ENCODE data around the gene SLC12A8. TPM values are rescaled to one million over a fixed set of nuclear protein-coding genes. Genes with fewer than 3 reads are reported as not detected.

Gene SLC12A8
- total RNA-seq, 1 donor from 2014 or later: 7.7 TPM

DNA sequence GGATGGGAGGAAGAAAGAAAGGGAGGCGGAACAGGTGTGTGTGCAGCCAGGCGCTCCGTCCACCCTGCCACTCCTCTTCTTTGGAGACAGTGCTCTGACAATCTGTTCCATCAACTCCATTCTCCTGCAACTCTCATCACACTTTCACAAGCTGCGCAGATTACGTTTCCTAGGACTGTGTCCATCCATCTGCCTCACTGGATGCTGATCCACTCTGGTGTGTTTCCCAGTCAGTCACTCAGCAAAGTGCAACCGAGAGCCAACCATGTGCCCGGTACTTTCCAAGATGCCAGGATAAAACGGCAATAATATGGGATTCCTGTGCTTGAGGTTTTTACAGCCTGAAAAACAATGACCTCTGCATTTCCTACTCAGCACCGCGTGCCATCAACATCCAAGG, 59.6 kb downstream of the SLC12A8 start:
- no peak for ATAC-seq

DNA sequence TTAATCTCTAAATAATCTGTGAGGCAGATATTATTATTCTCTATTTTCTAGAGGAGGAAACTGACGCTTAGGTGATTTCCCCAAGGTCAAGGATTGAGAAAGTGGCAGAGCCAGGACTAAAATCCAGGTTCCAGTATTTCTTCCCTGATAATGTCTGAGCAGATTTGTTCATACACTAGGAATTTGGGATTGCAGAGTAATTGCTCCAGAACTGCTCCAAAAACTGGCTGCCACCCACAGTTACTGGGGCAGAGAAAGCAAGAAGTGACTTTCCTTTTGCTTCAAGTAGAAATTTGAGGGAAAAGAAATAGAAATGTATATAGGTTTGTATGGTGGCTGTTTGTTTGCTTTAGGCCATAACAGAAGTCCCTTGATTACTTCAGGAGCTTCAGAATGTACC, 60.6 kb downstream of the SLC12A8 start:
- ATAC-seq: no peak

DNA sequence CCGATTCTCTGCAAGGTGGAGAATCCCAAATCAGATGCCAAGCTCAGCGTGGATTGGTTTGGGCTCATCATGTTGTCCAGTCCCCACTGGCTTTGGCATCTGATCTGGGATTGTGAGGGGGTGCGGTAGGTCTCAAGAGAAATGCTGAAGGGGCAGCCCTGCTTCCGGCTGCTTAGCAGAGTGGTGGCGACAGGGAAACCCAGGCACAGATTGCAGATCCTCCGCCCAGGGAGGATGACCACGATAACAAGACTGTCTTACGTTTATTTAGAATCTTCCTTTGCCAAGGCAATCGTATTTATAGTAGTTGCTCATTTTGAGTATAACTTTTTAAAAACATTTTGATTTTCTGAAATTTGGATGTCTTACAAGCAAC, 61.1 kb downstream of the SLC12A8 start:
- ATAC-seq: no peak

DNA sequence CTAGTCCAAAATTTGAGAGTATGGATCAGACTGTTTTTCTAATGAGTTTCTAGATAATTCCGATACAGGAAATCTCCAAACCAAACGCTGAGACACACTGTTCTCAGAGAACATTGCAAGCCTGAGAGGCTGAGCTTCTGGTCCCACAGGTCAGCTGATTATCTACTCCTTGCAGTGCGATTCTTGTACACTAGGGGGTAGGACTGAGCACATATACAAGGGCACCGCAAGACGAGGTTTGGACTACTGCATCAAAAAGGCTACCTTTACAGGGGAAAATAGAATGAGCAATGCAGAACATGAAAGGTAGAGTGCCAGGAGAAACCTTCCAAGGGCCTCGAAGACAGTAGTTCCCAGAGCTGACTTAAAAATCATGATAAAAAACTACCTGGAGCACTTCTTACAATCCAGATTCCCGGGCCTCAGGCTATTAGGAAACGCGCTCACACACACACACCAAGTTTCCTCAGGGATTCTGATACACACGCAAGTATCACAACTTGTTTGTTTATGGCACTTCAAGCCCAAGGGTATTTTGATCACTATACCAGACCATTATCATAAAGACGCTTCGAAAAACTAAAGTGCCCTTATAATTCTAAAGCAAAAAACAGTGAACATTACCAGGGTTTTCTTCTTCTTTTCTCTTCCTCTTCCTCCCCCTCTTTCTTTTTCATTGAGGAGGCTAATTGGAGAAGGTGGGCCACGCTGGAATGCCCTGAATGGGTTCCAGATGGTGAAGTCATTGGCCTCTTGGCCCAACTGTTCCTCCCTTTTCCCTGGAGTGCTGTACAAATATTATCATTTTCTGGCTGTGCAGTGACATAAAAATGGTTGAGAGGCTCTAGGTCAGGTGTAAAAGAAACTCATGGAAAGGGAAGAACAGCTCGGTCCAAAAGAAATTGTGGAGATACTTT, 61.8 kb downstream of the SLC12A8 start:
- ATAC-seq: peak; percentile 70

DNA sequence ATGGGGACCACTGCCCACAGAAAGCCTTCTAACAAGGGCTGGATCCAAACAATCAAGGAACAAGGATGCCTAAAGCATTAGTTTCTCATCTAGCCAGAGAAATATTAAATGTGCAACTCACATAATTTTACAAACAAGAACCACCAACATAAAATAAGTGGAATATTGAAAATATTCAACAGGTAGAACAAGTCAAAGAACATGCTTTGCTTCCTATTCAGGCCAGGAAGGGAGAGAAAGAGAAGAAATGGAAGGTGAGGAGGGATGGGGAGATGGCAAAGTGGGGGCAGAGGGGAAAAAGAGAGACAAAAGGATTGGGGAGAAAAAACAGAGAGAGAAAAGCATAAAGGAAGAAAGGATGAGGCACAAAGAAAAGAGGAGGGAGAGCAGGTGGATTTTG, 63.1 kb downstream of the SLC12A8 start:
- ATAC-seq: no peak

DNA sequence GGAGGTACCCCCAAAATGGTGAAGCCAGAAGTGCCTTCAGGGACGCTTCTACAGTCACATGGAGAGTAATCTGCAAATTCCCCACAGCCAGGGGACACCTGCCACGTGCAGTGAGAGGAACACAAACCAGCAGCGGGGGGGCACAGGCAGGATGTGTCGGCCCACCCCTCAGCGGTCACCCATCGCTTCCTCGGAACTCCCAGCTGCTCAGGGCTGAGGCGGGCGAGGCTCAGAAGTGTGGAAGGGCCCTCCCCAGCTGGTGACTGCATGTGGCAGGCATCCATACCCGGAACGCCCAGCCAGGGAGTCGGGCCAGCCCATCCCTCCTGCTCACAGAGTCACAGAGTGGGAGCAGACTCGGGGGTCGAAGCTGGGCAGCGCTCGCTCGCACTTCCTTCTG, 63.7 kb downstream of the SLC12A8 start:
- ATAC-seq: peak; percentile 79

DNA sequence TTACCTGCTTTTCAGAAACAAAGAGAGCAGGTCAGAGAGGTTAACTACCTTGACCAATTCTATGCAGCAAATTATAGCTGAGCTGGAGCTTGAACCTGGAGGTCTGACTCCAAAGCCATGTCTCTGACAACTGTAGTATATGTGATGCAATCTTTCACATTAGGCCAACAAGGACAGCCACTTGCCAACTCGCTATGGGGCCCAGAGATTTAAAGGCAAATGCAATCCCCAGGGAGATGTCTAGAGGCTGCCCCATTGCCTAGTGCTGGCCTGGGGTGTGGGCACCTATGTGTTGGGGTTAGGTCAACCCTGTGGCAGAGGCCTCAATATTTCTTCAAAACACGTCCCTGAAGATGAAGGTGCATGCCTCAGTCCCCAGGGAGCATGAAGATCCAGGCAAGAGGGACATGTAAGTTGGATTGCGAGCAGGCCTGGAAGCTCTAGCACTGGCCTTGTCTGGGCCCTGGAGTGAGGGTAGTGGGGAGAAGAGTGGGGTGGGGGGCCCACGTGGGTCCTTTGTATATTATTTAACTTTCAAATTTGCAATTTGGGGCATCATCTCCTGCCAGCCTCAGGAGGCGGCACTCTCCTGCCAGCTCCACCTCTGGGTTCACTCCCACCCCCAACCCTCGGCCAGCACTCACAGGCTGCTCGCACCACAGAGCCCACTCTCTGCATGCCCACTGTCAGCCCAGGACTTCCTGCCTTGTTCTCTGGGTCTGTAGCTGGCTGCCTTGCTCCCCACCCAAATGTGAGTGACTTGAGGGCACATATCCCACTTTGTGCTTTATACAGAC, 64.3 kb downstream of the SLC12A8 start:
- no peak for ATAC-seq

DNA sequence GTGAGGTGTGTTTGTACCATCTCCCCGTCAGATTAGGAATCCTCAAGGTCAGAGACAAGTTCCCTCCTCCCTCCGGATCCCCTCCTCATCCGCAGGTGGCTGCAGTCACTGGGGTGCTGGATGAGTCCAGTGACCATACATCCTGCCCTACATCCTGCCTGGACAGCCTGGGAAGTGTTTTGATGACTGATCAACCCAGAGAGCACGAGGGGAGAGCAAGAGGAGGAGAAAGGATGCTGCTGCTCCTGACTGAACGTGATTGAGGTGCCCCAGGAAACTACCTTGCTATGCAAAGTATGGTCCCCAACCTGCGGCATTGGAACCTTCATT, 65.1 kb downstream of the SLC12A8 start:
- ATAC-seq: no peak

DNA sequence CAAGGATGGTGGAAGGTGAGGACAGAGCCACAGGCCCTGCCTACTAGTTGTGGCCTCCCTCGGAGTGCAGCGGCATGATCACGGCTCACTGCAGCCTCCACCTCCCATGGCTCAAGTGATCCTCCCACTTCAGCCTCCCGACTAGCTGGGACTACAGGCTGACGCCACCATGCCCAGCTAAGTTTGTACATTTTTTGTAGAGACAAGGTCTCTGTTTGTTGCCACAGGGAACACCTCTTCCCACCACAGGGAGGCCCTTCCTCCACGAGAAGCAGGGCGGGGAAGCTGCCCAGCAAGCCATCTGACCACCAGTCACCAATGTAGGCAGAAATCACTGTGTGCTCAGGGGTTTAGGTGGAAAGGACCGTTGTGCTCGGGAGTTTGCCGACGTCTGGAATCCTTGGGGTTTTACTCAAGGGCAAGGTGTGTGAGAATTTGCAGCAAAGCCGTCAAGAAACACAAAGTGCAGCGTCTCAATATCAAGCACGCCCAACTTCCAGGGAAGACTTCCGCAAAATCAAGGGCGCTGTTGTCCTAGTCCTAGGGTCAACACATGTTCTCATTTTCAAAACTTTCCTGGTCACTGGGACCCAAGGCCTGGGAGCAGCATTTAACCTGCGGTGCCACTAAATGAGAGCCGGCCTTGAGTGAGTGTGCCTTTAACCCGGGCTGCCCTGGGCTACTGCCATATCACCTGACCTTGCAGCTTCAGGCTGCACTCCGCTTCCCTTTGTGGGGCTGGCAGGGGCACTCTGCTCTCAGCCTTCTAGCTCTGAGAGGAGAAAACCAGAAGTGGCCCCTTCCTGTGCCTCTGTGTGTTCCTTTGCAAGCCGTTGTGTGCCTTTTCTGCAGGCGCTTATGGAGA, 65.7 kb downstream of the SLC12A8 start:
- no peak for ATAC-seq

DNA sequence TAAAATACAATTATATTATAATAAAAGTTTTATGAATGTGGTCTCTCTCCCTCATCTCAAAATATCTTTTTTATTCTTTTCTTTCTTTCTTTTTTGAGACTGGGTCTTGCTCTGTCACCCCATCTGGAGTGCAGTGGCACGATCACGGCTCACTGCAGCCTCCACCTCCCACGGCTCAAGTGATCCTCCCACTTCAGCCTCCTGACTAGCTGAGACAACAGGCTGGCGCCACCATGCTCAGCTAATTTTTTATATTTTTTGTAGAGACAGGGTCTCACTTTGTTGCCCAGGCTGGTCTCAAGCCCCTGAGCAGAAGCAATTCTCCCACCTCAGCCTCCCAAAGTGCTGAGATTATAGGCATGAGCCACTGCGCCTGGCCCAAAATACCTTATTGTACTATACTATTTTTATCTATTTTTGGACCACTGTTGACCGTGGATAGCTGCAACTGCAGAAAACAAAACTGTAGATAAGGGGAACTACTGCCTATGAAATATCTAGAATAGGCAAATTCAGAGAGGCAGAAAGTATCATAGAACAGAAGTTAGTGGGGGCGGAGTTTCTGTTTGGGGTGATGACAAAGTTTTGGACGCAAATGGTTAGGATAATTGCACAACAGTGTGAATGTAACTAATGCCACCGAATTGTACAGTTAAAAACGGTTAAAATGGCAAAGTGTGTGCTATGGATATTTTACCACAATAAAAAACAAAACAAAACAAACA, 66.6 kb downstream of the SLC12A8 start:
- ATAC-seq: no peak

DNA sequence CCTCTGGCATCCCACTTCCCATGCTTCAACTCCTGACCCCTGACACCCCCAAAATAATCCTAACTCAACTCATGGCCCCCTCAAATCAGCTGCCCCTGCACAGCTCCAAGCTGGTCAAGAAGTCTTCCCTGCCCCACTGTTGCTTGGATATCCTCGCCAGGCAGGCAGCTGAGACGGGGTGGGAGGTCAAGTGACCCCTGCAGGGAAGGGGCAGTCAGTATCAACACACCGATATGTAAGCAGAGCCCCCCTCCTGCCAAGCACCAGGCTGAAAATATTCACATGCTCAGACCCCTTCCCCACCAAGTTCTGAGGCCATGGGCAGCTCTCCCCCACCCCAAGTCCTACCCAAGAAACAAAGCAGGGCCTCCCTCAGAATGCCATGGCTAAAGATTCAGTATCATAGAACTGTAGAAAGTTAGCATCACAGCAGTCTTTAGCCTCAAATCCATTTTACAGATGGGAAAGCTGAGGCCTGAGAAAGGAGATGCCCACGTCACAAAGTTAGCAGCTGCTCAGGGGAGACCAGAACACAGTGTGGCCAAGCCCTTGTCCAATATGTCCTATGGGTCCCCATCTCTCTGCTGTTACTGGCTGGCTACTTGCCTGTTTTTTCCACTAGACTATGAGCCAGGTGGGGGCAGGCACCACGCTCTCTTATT, 67.8 kb downstream of the SLC12A8 start:
- ATAC-seq: no peak

DNA sequence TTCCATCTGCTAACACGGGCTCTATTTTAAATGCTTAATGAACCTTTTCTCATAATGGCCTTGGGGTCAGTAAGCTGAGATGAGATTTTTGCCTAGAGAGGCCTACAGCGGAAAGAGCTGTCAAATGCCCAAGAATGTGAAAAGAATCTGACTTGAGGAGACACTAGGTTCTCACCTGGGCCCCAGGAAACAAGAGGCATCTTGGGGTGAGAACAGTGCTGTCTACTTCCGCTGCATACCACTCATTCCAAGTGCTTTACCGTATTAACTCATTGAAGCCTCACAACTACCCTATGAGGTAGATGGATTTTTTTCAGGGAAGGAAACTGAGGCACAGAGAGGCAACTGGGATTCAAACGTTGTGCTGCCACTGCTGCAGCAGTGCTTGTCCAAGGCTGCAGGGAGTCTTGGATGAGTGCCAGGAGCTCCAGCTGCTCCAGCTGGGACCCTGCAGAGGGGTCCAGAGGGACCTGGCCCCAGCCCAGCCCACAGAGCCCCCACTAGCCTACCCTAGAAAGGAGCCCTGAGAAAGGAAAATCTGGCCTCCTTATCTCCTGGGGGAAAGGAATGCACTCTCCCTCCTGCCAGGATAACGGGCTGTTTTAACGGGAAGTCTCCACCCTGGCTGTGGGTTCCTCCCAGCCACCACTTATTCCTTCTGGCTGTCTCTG, 68.4 kb downstream of the SLC12A8 start:
- no peak for ATAC-seq

DNA sequence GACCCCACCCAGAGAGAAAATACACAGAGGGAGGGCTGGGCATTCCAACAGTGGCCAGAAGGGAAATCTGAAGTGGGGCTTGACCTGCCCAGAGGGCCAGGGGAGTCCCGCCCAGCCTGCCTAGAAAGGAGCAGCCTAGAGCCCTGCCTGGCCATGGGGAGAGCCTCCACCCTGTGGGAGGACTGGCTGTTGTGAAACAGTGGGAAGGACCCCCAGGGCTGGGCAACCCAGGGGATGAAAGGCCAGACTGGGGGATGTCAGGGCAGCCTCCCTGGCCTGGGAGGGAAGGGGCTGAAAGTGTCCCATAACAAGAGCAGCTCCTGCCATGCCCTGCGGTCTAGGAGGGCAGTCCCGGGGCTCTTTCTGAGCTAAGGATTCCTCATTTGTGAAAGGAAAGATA, 69.0 kb downstream of the SLC12A8 start:
- no peak for ATAC-seq

DNA sequence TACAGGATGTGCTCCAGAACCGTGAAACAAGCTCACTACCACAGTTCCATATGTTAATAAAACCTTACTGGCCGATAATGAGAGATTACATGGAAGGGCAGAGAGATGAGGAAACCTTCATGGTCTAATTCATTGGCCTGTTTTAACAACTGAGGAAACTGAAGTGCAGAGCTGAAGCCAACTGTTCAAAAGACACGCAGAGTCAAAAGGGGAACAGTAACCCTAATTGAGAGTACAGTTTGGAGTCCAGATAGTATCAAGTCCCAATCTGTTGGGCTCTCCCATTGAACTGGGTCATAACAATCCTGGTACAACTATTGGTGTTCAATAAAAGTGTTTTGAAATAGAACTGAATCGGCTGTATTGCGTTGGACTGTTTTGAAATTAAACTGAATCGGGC, 69.6 kb downstream of the SLC12A8 start:
- ATAC-seq: no peak

DNA sequence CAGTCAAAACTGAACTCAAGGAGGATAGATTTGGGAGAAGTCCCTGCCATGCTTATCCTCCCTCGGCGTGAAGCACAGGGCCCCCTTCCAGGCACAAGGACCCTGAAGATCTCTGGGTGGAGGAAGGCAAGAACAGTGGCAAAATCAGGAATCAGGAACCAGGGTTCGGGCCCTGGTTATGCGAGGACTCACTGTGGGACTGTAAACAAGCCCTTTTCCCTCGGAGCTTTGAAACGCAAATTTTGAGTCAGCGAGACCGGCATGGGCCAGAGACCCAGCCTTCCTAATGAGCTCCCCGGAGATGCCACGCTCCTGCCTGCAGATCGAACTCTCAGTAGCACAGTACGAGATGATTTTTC, 70.1 kb downstream of the SLC12A8 start:
- ATAC-seq: no peak

DNA sequence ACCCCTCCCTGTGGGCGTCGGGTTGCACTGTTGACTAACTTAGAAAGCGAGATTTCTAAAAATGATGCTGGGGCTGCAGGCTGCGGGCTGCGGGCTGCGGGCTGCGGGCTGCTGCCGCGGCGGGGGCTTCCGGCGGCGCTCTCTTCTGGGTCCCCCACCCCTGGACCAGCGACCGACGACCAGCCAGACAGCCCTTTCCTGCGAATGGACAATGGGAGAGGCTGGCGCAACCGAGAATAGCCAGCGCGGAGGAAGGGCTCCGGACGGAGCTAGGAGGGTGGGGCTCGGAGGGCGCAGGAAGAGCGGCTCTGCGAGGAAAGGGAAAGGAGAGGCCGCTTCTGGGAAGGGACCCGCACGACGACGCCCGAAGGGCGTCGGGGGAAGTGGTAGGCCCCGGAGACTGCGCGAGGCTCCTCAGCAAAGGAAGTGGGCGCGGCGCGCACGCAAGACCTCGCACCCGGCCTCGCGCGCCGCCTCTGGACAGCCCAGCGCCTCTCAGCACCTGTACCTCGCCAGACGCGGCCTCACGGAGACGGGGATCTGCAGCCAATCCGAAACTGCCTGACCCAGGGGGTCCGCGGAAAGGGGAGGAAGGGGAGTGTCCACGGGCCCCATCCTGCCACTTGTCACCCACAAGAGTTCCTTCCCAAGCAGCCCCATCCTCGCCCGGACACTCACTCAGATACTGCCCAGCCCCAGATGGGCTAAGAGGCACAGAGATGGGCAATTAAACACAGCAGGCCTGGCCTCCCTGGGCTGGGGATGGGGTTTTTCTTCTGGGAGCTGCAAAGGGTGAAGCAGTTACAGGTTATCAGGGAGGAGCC, 70.7 kb downstream of the SLC12A8 start:
- peak; percentile 25 for ATAC-seq

DNA sequence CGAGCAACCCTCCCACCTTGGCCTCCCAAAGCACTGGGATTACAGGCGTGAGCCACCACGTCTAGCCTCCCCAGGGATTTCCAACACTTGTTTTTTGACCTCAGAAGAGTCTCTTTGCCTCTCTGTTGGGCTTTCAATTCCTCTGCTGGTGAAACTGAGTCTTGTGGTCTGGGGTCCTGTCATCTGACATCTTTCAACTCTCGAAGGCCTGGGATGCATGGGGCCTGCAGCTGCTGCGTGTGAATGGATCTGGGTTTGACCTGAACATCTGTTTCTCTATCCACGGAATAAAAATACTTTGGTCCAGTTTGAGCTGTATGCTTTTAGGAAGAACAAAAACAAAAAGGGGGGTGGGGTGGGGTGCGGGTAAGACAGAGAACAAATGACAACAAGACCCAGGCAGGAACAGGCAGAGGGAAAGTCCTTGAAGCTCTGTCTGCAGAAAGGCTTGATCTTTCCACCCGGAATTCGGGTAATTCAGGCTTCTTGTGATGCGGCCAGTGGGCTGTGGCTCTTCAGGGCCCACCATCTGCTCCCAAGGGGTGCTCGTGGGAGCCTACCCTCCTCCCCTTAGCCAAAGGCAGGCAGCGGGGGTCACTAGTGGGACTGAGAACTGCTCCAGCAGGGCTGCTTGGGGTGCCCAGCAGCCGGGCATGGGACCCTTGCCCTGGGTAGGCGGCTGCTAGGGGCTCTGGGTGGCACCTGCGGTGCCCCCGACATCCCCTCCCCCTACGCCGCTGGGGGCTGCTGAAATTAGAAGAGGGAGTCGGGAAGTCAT, 71.5 kb downstream of the SLC12A8 start:
- ATAC-seq: no peak

DNA sequence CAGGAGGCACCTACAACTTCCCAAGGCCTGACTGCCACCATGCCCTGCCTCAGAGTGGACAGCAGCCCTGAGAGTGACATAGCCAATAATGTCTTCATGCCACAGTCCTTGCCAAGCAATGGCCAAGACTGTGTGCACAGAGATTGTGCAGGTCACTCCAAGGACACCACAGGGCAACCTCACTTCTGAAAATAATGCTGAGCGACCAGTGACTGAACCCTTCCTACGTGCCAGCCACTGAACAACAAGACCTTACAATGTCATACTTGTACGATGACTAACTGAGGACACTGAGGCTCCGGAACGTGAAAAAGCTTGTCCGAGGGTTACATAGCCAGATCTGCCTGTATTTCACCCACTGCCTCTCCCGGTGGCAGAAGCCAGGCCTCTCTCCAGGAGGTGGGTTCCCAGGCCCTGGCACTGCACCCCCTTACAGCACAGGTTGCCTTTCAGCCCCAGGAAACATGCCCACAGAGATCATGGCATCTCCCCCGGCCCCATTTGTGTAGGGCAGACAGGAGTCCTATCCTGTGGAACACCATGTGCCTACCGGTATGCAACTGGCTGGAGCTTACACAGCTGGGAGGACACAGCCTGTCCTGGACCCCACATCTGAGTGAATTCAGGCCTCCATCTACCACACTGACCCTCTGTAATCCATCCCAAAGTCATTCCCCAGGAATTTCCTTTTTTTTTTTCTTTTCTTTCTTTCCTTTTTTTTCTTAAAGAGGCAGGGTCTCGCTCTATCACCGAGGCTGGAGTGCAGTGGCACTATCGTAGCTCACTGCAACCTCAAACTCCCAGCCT, 72.3 kb downstream of the SLC12A8 start:
- ATAC-seq: peak; percentile 82

DNA sequence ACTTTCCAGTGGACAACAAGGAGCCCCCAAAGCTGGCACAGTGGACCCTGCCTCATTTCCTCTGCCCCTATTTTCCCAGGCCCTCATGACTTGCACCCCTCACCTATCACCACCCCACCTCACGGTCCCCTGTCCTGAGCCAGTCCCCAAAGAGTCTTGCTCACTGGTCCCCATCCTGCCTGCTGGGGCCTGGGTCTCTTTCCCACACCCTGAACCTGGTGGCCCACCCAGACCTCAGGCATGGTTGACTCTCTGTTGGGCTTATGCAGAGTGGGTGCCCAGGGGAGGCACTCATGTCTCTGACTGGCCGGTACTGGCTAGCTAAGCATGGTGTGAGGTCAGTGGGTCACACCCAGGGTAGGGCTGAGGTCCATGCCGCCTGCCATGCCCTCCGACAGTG, 73.2 kb downstream of the SLC12A8 start:
- ATAC-seq: no peak

Measured in esophagus mucosa (tissue), 1 donor.